HepG2 (cell line): ENCODE data around the gene PCYT2. TPM values are rescaled to one million over a fixed set of nuclear protein-coding genes. Genes with fewer than 3 reads are reported as not detected.

ENCODE experiments used
- ARNT ChIP-seq: fragments of 450-650 bp; IDR thresholded peaks from 2 replicates; pipeline ENCODE4 v1.6.1; 2017
- CREBL2 ChIP-seq: sonication (generic); formaldehyde crosslinking; IDR thresholded peaks from 2 replicates; pipeline ENCODE4 v1.8.1; 2023; ENCODE audit warnings: missing genetic modification reagents, mild to moderate bottlenecking, borderline replicate concordance
- ELK4 ChIP-seq: sonication (generic); formaldehyde crosslinking; IDR thresholded peaks from 2 replicates; pipeline ENCODE4 v1.9.0; 2021; ENCODE audit warnings: missing genetic modification reagents, borderline replicate concordance
- FOXC1 ChIP-seq: sonication (generic); formaldehyde crosslinking; IDR thresholded peaks from 2 replicates; pipeline ENCODE4 v1.8.0; 2022; ENCODE audit warnings: mild to moderate bottlenecking, missing genetic modification reagents, borderline replicate concordance
- GATA4 ChIP-seq: sonication (generic); IDR thresholded peaks from 2 replicates; pipeline ENCODE4 v1.6.1; 2016; ENCODE audit warnings: antibody characterized with exemption, low read depth, borderline replicate concordance
- GTF2F1 ChIP-seq: fragments of 150-350 bp; IDR thresholded peaks from 2 replicates; pipeline ENCODE4 v1.6.1; 2014; ENCODE audit warnings: low read length
- HHEX ChIP-seq: IDR thresholded peaks from 2 replicates; pipeline ENCODE4 v1.6.1; 2016; ENCODE audit warnings: control low read depth
- KLF15 ChIP-seq: sonication (generic); formaldehyde crosslinking; IDR thresholded peaks from 2 replicates; pipeline ENCODE4 v1.8.1; 2023; ENCODE audit warnings: borderline replicate concordance, mild to moderate bottlenecking, inconsistent platforms, missing genetic modification reagents, mixed read lengths
- PRPF4 ChIP-seq: fragments of 200-400 bp; formaldehyde crosslinking; IDR thresholded peaks from 2 replicates; pipeline ENCODE4 v1.6.1; 2016; ENCODE audit warnings: low read length, low read depth; ENCODE audit not compliant: poor library complexity, severe bottlenecking
- SOX13 ChIP-seq, 3 experiments: fragments of 450-650 bp in 1 of 3; sonication (generic) in 1 of 3; formaldehyde crosslinking in 1 of 3; IDR thresholded peaks in 2 of 3; conservative IDR thresholded peaks in 1 of 3; 2 replicates each; pipeline versions ENCODE4 v1.5.0 to v1.6.1; 2016 to 2020; ENCODE audit warnings: antibody characterized with exemption in 1 of 3, mild to moderate bottlenecking in 1 of 3, missing compliant biosample characterization in 1 of 3, missing genetic modification reagents in 1 of 3, moderate library complexity in 1 of 3
- TBX3 ChIP-seq: fragments of 450-650 bp; IDR thresholded peaks from 2 replicates; pipeline ENCODE4 v1.6.1; 2017; ENCODE audit warnings: antibody characterized with exemption, mild to moderate bottlenecking, inconsistent platforms, borderline replicate concordance
- U2AF2 ChIP-seq: fragments of 200-400 bp; formaldehyde crosslinking; IDR thresholded peaks from 2 replicates; pipeline ENCODE4 v1.6.1; 2017; ENCODE audit warnings: low read depth, mild to moderate bottlenecking, low read length
- ZBED4 ChIP-seq: sonication (generic); formaldehyde crosslinking; IDR thresholded peaks from 2 replicates; pipeline ENCODE4 v1.4.0; 2020; ENCODE audit warnings: missing genetic modification reagents, borderline replicate concordance
- ZBTB21 ChIP-seq: sonication (generic); formaldehyde crosslinking; IDR thresholded peaks from 2 replicates; pipeline ENCODE4 v1.4.0; 2020; ENCODE audit warnings: missing genetic modification reagents
- ZNF20 ChIP-seq: sonication (generic); formaldehyde crosslinking; IDR thresholded peaks from 2 replicates; pipeline ENCODE4 v1.4.0; 2020; ENCODE audit warnings: mild to moderate bottlenecking, moderate library complexity, missing genetic modification reagents
- ZNF253 ChIP-seq: sonication (generic); formaldehyde crosslinking; IDR thresholded peaks from 2 replicates; pipeline ENCODE4 v1.8.0; 2022; ENCODE audit warnings: mild to moderate bottlenecking, missing genetic modification reagents, borderline replicate concordance
- ZNF296 ChIP-seq: sonication (generic); formaldehyde crosslinking; conservative IDR thresholded peaks from 2 replicates; pipeline ENCODE4 v1.5.0; 2020; ENCODE audit warnings: mild to moderate bottlenecking, missing genetic modification reagents
- ZNF414 ChIP-seq: sonication (generic); formaldehyde crosslinking; IDR thresholded peaks from 2 replicates; pipeline ENCODE4 v1.5.0; 2020; ENCODE audit warnings: missing genetic modification reagents
- ZNF44 ChIP-seq: sonication (generic); formaldehyde crosslinking; IDR thresholded peaks from 2 replicates; pipeline ENCODE4 v1.5.1; 2020; ENCODE audit warnings: mild to moderate bottlenecking, missing genetic modification reagents
- ZNF552 ChIP-seq: sonication (generic); formaldehyde crosslinking; IDR thresholded peaks from 2 replicates; pipeline ENCODE4 v1.9.0; 2022; ENCODE audit warnings: missing genetic modification reagents, mild to moderate bottlenecking, borderline replicate concordance
- ZNF570 ChIP-seq: sonication (generic); formaldehyde crosslinking; IDR thresholded peaks from 2 replicates; pipeline ENCODE4 v1.4.0; 2020; ENCODE audit warnings: mild to moderate bottlenecking, missing genetic modification reagents, borderline replicate concordance
- ZNF747 ChIP-seq: sonication (generic); formaldehyde crosslinking; IDR thresholded peaks from 2 replicates; pipeline ENCODE4 v1.8.1; 2023; ENCODE audit warnings: missing genetic modification reagents, mild to moderate bottlenecking, borderline replicate concordance
- polyA plus RNA-seq, 8 experiments: library from polyadenylated mRNA; depleted of rRNA in 3 of 8; stranded (reverse) in 7 of 8; unstranded in 1 of 8; fragments of >200 nt; fragmentation: Illumina TruSeq in 4 of 8; extraction: Trizol in 4 of 8; gene quantifications; 2 replicates each; pipeline versions ENCODE4 v1.2.1 to v1.2.3, GENCODE V29; 2011 to 2016; ENCODE audit warnings: low read depth in 4 of 8, missing spikeins in 1 of 8, mixed read lengths in 1 of 8; ENCODE audit not compliant: insufficient read depth in 1 of 8
- total RNA-seq, 5 experiments: library from RNA; depleted of rRNA; stranded (reverse); fragments of >200 nt; fragmentation: Illumina TruSeq; extraction: Trizol; gene quantifications; 2 replicates each; pipeline ENCODE4 v1.2.3, GENCODE V29; 2016; ENCODE audit warnings: low read depth in 1 of 5

Gene PCYT2
- total and polyA plus RNA-seq, 2 of the 13 experiments (the other 11 are each of a cell fraction or from before 2014, with no cell fraction given) = 147 to 297 TPM

GRCh38 chr17:81869221-81870130, 41.7 kb downstream of the PCYT2 start (continued):
- no peak for TF ChIP-seq TBX3
- TF ChIP-seq ZBTB21 (CRISPR knock-in tag) = 0 out of 2 replicates have a peak, but pooled peaks have one; percentile 33
- 0 out of 2 replicates have a peak, but pooled peaks have one; percentile 30 for TF ChIP-seq ZNF20
- no peak for TF ChIP-seq ELK4 (CRISPR knock-in tag)
- TF ChIP-seq ZBED4 (CRISPR knock-in tag) = no peak
- TF ChIP-seq ZNF253 (CRISPR knock-in tag) = peak; percentile 64; the same call in 1 of the 2 replicates
- TF ChIP-seq U2AF2 = no peak
- no peak for TF ChIP-seq GATA4
- TF ChIP-seq FOXC1 (CRISPR knock-in tag) = no peak
- no peak for TF ChIP-seq HHEX (CRISPR knock-in tag)
- no peak for TF ChIP-seq ZNF747 (CRISPR knock-in tag)
- peak; percentile 56 for TF ChIP-seq PRPF4
- TF ChIP-seq GTF2F1 = no peak
- 0 out of 2 replicates have a peak, but pooled peaks have one; percentile 26 for TF ChIP-seq ZNF44 (CRISPR knock-in tag)
- TF ChIP-seq ZNF570 = no peak
- no peak for TF ChIP-seq ARNT
- no peak for TF ChIP-seq CREBL2 (CRISPR knock-in tag)
- TF ChIP-seq KLF15 = no peak; the same call in 1 of the 2 replicates
- TF ChIP-seq SOX13 (IDR thresholded peaks at IDR 0.05) = 0 out of 2 replicates have a peak, but pooled peaks have one; percentile 8
- no peak for TF ChIP-seq SOX13 (CRISPR knock-in tag; conservative IDR thresholded peaks at IDR 0.05 in 1 of 2, IDR thresholded peaks at IDR 0.05 in 1 of 2)
- no peak; the same call in 1 of the 2 replicates for TF ChIP-seq ZNF552 (CRISPR knock-in tag)
- no peak for TF ChIP-seq ZNF296 (CRISPR knock-in tag)
- 0 out of 2 replicates have a peak, but pooled peaks have one; percentile 3 for TF ChIP-seq ZNF414 (CRISPR knock-in tag)
